ENCODE results near the gene ZNF697.
A peak's percentile ranks its signal among the peaks of the same experiment; 100 is the strongest.

ZNF697 gene

DNA sequence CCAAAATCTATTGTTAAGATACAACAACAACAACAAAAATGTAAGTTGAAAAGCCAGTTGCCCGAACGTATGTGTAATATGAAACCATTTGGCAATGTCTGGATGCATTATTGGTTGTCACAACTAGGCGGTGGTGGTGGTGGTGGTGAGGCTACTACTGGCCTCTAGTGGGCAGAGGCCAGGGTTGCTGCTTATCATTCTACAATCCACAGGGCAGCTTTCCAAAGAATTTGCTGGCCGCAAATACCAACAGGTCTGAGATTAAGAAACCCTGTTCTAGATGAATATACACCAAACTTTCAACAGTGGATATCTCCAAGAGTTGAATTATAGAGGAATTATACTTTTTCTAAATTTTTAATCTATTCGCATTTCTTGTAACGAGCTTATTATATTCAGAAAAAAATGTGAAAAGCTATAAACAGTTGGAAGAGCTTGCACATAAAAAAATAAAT is 26.8 kb upstream of the ZNF697 start:
- no peaks in the 10 kb centered on the region for H3K9me3 Mint-ChIP-seq
- H3K27ac Mint-ChIP-seq, result no peak overlapping the region
- H3K36me3 Mint-ChIP-seq, result no peaks in the 10 kb centered on the region
- H3K27me3 Mint-ChIP-seq, result peaks cover 15% of the 10 kb centered on the region
- peaks cover 11% of the 10 kb centered on the region for H3K4me1 Mint-ChIP-seq
- peak overlapping the region; percentile 31 for H3K4me3 Mint-ChIP-seq

DNA sequence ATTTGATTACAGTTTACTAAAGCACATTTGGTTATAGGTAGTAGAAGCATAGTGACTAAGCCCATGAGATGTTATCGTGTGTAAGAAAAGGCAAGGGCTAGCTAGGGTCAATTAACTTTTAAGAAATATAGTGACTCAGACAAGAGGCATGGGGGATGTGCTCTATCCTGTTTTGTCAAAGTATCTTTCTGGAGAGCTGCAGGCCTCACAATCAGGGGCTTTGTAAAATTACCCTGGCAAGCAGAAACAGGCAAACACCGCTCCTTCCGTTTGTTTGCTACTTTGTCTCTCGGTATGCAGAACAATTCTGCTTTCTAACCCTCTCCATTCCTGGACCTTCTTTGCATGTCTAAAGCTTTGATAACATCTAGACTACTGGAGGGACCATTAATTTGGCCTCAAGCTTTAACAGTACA is 26.1 kb upstream of the ZNF697 start:
- Mint-ChIP-seq H3K9me3 (no peaks in the 10 kb centered on the region), H3K27ac (no peak overlapping the region), H3K4me3 (no peak overlapping the region), H3K27me3 (peaks cover 15% of the 10 kb centered on the region), H3K4me1 (peaks cover 11% of the 10 kb centered on the region), H3K36me3 (no peaks in the 10 kb centered on the region)

- Mint-ChIP-seq H3K4me3 (no peak overlapping the region), H3K9me3 (no peaks in the 10 kb centered on the region), H3K27me3 (peaks cover 15% of the 10 kb centered on the region), H3K36me3 (no peaks in the 10 kb centered on the region), H3K27ac (no peak overlapping the region), H3K4me1 (peaks cover 11% of the 10 kb centered on the region)
Observed at GRCh38 chr1:119673171-119673940, 25.3 kb upstream of the ZNF697 start.

DNA sequence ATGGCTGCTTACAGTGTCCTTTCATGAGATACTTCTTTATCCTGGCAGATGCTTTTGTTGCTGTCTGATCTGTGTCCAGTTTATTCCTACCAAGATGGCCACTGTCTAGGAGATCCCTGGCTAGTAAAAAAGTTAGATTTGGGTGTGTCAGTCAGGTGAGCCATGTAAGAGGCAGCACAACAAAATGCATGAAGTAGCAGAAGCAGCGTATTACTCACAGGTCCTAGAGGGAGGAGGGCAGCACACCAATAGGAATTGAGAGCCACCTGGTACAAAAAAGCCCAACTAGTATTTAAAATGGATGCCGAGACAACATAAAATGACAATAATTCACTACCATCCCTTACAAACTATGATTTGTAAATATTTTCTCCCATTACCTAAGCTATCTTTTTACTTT is 22.8 kb upstream of the ZNF697 start:
- Mint-ChIP-seq H3K27ac (no peak overlapping the region), H3K9me3 (no peaks in the 10 kb centered on the region), H3K27me3 (peaks cover 14% of the 10 kb centered on the region), H3K4me3 (no peak overlapping the region), H3K36me3 (no peaks in the 10 kb centered on the region), H3K4me1 (peaks cover 11% of the 10 kb centered on the region)

- Mint-ChIP-seq H3K4me1 (no peaks in the 10 kb centered on the region), H3K9me3 (no peaks in the 10 kb centered on the region), H3K27ac (no peak overlapping the region), H3K36me3 (no peaks in the 10 kb centered on the region), H3K27me3 (peaks cover 6% of the 10 kb centered on the region), H3K4me3 (no peak overlapping the region)
Observed at GRCh38 chr1:119667173-119667572, 19.1 kb upstream of the ZNF697 start.

GRCh38 chr1:119664067-119664466 is 16.0 kb upstream of the ZNF697 start:
- Mint-ChIP-seq H3K9me3 (no peaks in the 10 kb centered on the region), H3K36me3 (no peaks in the 10 kb centered on the region), H3K4me1 (no peaks in the 10 kb centered on the region), H3K4me3 (no peak overlapping the region), H3K27me3 (peaks cover 5% of the 10 kb centered on the region), H3K27ac (no peak overlapping the region)

DNA sequence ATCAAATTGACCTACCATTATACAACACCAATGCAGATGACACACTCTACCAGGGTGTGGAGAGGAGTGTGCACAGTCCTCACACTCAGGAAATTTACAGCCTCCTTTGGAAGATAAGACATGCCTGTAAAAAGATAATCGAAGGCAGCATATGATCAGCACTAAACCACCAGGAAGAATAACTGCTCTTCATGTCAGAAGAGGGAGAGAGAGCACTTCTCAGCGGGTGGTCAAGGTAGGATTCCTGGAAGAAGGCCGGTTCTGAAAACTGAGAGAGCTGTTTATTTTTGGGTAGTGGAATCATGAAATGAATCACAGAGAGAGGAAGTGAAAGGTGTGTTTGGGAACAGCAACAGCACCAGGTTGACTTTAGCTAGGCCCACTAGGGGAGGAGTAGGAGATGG is 14.0 kb upstream of the ZNF697 start:
- Mint-ChIP-seq H3K27ac (no peak overlapping the region), H3K4me1 (no peaks in the 10 kb centered on the region), H3K36me3 (no peaks in the 10 kb centered on the region), H3K4me3 (no peak overlapping the region), H3K9me3 (no peaks in the 10 kb centered on the region), H3K27me3 (peaks cover 6% of the 10 kb centered on the region)

- H3K9me3 Mint-ChIP-seq, result no peaks in the 10 kb centered on the region
- no peaks in the 10 kb centered on the region for H3K36me3 Mint-ChIP-seq
- H3K27me3 Mint-ChIP-seq, result peaks cover 12% of the 10 kb centered on the region
Observed at GRCh38 chr1:119660253-119661083, 12.4 kb upstream of the ZNF697 start.

DNA sequence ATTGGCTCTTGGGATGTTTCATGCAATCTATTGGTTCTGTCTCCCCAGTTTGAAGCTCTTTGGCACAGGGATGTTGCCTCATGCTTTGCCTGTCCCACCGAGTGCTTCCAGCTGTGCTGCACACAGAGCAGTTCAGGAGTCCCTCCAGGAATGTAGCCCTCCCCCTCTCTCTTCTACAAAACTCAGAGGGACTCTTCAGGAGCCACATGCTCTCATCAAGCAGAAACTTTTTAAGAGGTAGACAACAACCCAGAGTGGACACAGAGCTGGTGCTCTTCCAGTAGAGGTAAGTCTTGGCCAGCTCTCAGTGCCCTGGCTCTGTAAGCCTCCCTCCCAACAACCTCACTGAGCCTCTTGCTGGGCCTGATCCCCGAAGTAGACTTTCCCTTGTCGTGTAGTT is 11.6 kb upstream of the ZNF697 start:
- Mint-ChIP-seq H3K9me3 (no peaks in the 10 kb centered on the region), H3K27ac (no peak overlapping the region)

More at GRCh38 chr1:119660253-119661083, 12.4 kb upstream of the ZNF697 start:
- H3K27ac Mint-ChIP-seq, result no peak overlapping the region
- H3K4me3 Mint-ChIP-seq, result no peak overlapping the region
- no peaks in the 10 kb centered on the region for H3K4me1 Mint-ChIP-seq

GRCh38 chr1:119656410-119656955 is 8.4 kb upstream of the ZNF697 start:
- H3K36me3 Mint-ChIP-seq, result no peaks in the 10 kb centered on the region
- H3K4me3 Mint-ChIP-seq, result no peak overlapping the region
- H3K4me1 Mint-ChIP-seq, result no peaks in the 10 kb centered on the region
- H3K9me3 Mint-ChIP-seq, result no peaks in the 10 kb centered on the region
- peaks cover 30% of the 10 kb centered on the region for H3K27me3 Mint-ChIP-seq
- H3K27ac Mint-ChIP-seq, result no peak overlapping the region

More for the DNA sequence above, 11.6 kb upstream of the ZNF697 start:
- Mint-ChIP-seq H3K36me3 (no peaks in the 10 kb centered on the region), H3K27me3 (peaks cover 15% of the 10 kb centered on the region), H3K4me3 (no peak overlapping the region), H3K4me1 (no peaks in the 10 kb centered on the region)

- Mint-ChIP-seq H3K9me3 (no peaks in the 10 kb centered on the region), H3K4me1 (no peaks in the 10 kb centered on the region), H3K4me3 (no peak overlapping the region), H3K27me3 (peaks cover 37% of the 10 kb centered on the region), H3K27ac (no peak overlapping the region), H3K36me3 (no peaks in the 10 kb centered on the region)
Observed at GRCh38 chr1:119655154-119655553, 7.1 kb upstream of the ZNF697 start.

DNA sequence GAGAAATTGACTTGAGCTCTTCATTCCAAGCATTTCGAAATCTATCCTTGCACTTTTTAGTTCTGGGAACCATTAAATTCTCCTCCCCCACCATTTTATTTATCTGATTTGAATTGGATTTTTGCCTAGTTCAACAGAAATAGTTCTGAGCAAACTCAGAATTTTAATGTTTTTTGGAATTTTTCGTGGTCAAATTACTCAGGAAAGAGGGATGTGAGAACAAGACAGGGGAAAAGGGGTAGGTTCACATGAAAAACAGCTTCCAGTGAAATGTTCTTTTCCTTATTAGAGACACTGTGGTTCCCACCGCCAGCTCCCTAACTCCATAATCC is 5.7 kb upstream of the ZNF697 start:
- Mint-ChIP-seq H3K27me3 (peaks cover 48% of the 10 kb centered on the region), H3K4me1 (no peaks in the 10 kb centered on the region), H3K36me3 (no peaks in the 10 kb centered on the region), H3K4me3 (no peak overlapping the region), H3K9me3 (no peaks in the 10 kb centered on the region), H3K27ac (no peak overlapping the region)

DNA sequence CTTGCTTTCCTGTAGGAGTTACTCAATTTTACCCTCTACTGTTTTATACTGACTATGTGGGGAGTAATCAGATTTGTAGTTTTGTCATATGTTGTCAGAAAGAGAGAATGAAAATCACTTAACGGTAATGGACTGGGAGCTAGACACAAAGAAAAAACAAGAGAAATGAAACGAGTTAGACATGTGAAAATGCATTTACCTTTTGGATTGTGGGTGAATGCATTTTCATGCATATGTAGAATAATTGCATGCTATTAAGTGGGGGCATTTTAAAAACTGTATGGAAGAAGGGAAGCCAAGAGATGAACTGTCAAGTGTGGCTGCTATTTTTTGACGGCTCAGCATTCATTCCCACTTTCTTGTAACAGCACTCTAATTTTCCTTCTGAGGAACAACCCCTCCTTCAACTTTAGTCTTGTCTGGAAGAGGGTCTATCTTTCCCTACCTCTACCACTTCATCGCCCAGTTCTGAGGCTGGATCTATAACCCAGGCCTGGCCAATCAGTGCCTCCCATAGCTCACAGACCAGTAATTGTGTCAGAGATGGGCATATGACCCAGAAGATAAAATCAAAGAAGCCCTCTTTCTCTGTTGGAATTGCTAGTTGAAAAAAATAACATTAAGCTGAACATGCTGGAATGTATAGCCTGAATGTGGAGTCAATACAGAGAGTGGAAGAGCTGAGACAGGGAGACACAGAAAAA is 5.2 kb upstream of the ZNF697 start:
- Mint-ChIP-seq H3K9me3 (no peaks in the 10 kb centered on the region), H3K4me3 (no peak overlapping the region), H3K27me3 (peaks cover 50% of the 10 kb centered on the region), H3K27ac (no peak overlapping the region), H3K4me1 (no peaks in the 10 kb centered on the region), H3K36me3 (no peaks in the 10 kb centered on the region)

- Mint-ChIP-seq H3K36me3 (no peaks in the 10 kb centered on the region), H3K27ac (no peak overlapping the region), H3K4me1 (no peaks in the 10 kb centered on the region), H3K9me3 (no peaks in the 10 kb centered on the region), H3K4me3 (no peak overlapping the region), H3K27me3 (peaks cover 51% of the 10 kb centered on the region)
Observed at GRCh38 chr1:119652587-119652986, 4.5 kb upstream of the ZNF697 start.

- no peaks in the 10 kb centered on the region for H3K4me1 Mint-ChIP-seq
- no peak overlapping the region for H3K4me3 Mint-ChIP-seq
- peaks cover 55% of the 10 kb centered on the region for H3K27me3 Mint-ChIP-seq
- no peaks in the 10 kb centered on the region for H3K36me3 Mint-ChIP-seq
- H3K27ac Mint-ChIP-seq, result no peak overlapping the region
- no peaks in the 10 kb centered on the region for H3K9me3 Mint-ChIP-seq
Observed at GRCh38 chr1:119651641-119652040, 3.6 kb upstream of the ZNF697 start.

Measured in activated naive CD4-positive, alpha-beta T cell treated with anti-CD3 and anti-CD28 coated beads, Interleukin-2, amount 50 U/mL, for 24 hours (primary cell).